WERI-Rb-1 (cell line): ENCODE measurements around the gene KLLN.
"Not testable (repeated sequence)": the region's sequence is repeated elsewhere in the genome, so short reads cannot be mapped to it uniquely, and the experiment has no call there.

Source experiments
- DNase-seq: peaks from one replicate; pipeline ENCODE4 v3.0.0-alpha.2; 2020
- H3K27ac ChIP-seq: fragments of 250-450 bp; sonication (Bioruptor Pico); 2 replicates; pipeline ENCODE4 v1.5.1; 2020; ENCODE audit warnings: mild to moderate bottlenecking, moderate library complexity
- H3K27me3 ChIP-seq: fragments of 250-450 bp; sonication (Bioruptor Pico); 2 replicates; pipeline ENCODE4 v1.5.1; 2021; ENCODE audit warnings: mild to moderate bottlenecking, low read depth, moderate library complexity; ENCODE audit not compliant: insufficient read depth, severe bottlenecking
- H3K36me3 ChIP-seq: fragments of 250-450 bp; sonication (Bioruptor Pico); 2 replicates; pipeline ENCODE4 v1.5.1; 2020; ENCODE audit warnings: mild to moderate bottlenecking, moderate library complexity
- H3K4me3 ChIP-seq: 2 replicates; pipeline ENCODE4 v1.5.1; 2011; ENCODE audit warnings: low read depth, mild to moderate bottlenecking, control low read depth, low read length
- H3K9me3 ChIP-seq: fragments of 250-450 bp; sonication (Bioruptor Pico); 2 replicates; pipeline ENCODE4 v1.5.1; 2021; ENCODE audit warnings: mild to moderate bottlenecking, moderate library complexity; ENCODE audit not compliant: severe bottlenecking
- TF ChIP-seq, protein P1 (sequence below): IDR thresholded peaks from 2 replicates; pipeline ENCODE4 v1.5.1; 2011; ENCODE audit warnings: low read depth, mild to moderate bottlenecking, control low read depth, inconsistent platforms, low read length

KLLN gene

DNA sequence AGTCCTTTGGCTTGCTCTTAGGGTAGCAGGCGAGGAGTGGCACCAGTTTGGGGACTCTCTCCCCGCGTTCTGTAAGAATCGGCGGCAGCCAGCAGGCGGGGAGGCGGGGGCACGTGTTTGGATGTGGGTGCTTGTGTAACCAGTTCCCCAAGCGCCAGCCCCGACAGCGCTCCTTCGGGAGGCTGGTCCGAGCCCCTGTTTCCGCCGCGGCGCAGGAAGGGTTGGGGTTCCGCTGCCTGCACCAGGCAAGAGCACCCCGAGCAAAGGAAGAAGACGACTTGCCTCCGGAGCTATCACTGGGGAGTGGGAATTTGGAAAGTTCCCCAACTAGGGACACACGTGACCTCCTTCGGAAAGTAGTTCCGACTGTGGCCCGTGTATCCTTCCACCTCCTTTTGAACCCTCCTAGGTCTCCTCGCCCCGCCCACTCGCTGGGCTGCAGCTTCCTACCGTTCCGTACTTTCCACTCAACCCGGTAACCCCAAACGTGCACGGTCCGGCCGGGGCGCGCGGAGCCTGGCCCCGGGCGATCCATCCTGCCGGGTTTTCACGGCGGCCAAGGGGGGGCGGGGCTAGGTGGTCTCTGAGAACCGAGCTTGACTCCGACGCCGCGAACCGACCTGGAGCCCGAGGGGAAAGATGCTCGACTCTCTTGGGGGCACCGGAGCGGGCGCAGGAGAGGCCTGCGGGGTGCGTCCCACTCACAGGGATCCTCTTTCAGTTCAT, 1.2 kb downstream of the KLLN start:
- no peaks in the 10 kb centered on the region for H3K36me3 ChIP-seq
- DNase-seq = peak; percentile 88
- TF ChIP-seq, protein P1, sequence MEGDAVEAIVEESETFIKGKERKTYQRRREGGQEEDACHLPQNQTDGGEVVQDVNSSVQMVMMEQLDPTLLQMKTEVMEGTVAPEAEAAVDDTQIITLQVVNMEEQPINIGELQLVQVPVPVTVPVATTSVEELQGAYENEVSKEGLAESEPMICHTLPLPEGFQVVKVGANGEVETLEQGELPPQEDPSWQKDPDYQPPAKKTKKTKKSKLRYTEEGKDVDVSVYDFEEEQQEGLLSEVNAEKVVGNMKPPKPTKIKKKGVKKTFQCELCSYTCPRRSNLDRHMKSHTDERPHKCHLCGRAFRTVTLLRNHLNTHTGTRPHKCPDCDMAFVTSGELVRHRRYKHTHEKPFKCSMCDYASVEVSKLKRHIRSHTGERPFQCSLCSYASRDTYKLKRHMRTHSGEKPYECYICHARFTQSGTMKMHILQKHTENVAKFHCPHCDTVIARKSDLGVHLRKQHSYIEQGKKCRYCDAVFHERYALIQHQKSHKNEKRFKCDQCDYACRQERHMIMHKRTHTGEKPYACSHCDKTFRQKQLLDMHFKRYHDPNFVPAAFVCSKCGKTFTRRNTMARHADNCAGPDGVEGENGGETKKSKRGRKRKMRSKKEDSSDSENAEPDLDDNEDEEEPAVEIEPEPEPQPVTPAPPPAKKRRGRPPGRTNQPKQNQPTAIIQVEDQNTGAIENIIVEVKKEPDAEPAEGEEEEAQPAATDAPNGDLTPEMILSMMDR = no peak
- no peaks in the 10 kb centered on the region for H3K27me3 ChIP-seq
- no peaks in the 10 kb centered on the region for H3K9me3 ChIP-seq
- peak overlapping the region; percentile 68 for H3K4me3 ChIP-seq
- H3K27ac ChIP-seq = peak overlapping the region; percentile 88

DNA sequence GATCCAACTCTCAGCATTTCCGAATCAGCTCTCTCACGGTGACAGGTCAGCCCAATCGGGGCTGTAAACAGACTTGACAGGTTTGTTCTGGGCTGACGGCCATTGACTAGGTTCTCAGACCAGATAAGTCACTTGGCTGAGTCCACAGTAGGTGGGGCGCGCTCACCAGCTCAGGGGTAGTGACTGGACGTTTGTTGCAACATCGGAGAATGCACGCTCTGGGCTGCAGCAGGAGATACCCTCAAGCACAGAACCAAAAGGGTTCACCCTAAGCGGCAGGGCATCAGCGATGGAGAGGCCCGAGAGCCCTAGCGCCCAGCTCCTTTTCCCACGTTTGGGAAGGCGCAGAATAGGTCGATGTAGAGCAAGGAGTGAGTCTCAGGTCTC, 1.8 kb downstream of the KLLN start:
- no peaks in the 10 kb centered on the region for H3K9me3 ChIP-seq
- TF ChIP-seq, protein P1 = no peak
- H3K27ac ChIP-seq = no peak overlapping the region
- DNase-seq = no peak
- H3K27me3 ChIP-seq = no peaks in the 10 kb centered on the region
- no peak overlapping the region for H3K4me3 ChIP-seq
- H3K36me3 ChIP-seq = no peaks in the 10 kb centered on the region

DNA sequence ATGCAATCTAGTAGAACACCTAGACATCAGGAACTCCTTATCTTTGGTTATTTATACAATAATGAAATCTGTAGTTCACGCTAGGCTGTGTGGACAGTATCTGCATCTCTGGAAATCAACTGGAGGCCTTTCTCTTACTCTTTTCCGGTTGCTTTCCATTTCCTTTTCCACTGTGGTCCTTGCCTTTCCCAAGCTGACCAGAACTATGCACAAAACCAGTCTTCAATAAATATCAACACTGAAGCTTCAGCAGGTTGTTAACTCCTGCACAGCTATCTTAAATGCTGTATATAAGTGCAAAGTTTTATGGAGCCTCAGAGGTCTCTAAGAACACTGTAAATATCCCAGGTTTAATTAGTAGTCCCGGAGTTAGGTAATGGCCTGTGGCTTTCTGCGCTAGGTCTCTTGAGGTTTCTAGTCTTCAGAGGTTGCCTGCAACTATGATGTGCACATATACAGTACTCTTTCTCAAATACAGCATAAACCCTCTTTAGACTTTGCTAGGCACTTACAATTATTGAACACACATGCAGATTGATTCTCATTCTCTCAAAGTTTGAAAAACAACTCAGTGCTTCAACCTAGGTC, 2.4 kb downstream of the KLLN start:
- no peaks in the 10 kb centered on the region for H3K27me3 ChIP-seq
- H3K4me3 ChIP-seq = no peak overlapping the region
- no peak overlapping the region for H3K27ac ChIP-seq
- no peaks in the 10 kb centered on the region for H3K36me3 ChIP-seq
- no peak for DNase-seq
- TF ChIP-seq, protein P1 = no peak
- no peaks in the 10 kb centered on the region for H3K9me3 ChIP-seq

DNA sequence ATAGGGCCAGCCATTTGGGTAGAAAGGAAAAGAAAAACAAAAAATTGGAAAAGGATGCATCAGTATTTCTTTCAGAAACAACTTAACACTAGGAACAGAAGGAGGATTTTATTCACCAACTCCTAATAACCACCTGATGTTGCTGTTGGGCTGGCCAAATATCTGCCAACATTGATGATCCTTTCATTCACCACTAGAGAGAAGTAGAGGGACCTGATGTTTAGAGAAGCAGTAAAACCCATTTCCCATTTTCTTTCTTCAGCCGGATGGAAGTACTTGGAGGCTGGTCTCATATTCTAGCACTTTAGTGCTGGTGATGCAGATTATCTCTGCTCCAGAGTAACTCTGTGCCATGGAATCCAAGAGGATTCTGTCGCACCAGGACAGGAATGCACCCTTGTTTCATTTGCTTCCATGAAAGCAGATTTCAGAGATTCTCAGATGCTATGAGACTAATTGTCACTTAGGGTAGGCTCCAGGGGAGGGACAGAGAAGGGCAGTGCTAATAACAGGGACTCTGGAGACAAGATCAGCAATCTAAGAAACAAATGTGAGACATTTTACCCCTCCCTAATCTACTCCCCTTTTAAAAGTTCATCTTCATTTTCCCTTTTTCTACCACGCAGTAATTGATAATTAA, 3.1 kb downstream of the KLLN start:
- Histone ChIP-seq H3K27ac (no peak overlapping the region), H3K4me3 (no peak overlapping the region), H3K36me3 (no peaks in the 10 kb centered on the region), H3K27me3 (no peaks in the 10 kb centered on the region), H3K9me3 (no peaks in the 10 kb centered on the region)
- TF ChIP-seq, protein P1 = peak; percentile 37; the same call in 1 of the 2 replicates
- DNase-seq = peak; percentile 29

DNA sequence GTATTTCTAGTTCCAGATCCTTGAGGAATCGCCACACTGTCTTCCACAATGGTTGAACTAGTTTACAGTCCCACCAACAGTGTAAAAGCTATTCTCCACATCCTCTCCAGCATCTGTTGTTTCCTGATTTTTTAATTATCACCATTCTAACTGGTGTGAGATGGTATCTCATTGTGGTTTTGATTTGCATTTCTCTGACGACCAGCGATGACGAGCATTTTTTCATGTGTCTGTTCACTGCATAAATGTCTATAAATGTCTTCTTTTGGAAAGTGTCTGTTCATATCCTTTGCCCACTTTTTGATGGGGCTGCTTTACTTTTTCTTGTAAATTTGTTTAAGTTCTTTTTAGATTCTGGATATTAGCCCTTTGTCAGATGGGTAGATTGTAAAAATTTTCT, 7.7 kb downstream of the KLLN start:
- H3K27me3 ChIP-seq, H3K36me3 ChIP-seq, H3K27ac ChIP-seq, H3K9me3 ChIP-seq, DNase-seq, H3K4me3 ChIP-seq: not testable (repeated sequence)

DNA sequence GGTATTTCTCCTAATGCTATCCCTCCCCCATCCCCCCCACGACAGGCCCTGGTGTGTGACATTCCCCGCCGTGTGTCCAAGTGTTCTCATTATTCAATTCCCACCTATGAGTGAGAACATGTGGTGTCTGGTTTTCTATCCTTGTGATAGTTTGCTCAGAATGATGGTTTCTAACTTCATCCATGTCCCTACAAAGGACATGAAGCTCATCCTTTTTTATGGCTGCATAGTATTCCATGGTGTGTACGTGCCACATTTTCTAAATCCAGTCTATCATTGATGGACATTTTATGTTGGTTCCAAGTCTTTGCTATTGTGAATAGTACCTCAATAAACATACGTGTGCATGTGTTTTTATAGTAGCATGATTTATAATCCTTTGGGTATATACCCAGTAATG, 8.1 kb downstream of the KLLN start:
- H3K4me3 ChIP-seq, H3K36me3 ChIP-seq, H3K9me3 ChIP-seq, DNase-seq, H3K27ac ChIP-seq, H3K27me3 ChIP-seq: not testable (repeated sequence)
